T-helper 9 cell (primary cell): Measurements from ENCODE around the gene GNG2.

ENCODE experiments used
- DNase-seq: peaks from one replicate; pipeline ENCODE4 v3.0.0-alpha.2; 2020

Gene GNG2

DNA sequence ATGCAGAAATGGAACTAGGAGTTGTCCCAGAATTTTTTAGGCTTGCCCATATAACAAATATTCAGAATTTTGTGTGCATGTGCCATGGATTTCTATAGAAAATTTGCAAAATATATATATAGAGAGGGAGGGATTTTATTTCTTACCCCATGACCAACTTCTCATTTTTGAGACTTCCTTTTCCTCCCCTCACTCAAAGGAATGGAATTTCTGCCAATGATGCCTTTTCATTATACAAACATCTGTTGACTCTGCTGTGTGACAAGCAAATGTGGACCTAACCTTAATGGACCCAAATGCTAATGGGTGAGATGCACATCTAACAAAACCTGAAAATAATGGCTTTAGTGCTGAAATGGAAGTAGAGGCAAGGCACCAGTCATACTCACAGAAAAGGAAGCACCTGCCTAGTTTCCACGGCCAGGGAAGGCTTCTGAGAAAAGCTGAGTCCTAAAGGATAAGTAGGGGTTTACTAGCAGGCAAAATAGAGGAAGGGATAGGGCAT, 3.6 kb upstream of the GNG2 start:
- no peak for DNase-seq

- no peak for DNase-seq
Observed at GRCh38 chr14:51859131-51859530, 1.3 kb upstream of the GNG2 start.

DNA sequence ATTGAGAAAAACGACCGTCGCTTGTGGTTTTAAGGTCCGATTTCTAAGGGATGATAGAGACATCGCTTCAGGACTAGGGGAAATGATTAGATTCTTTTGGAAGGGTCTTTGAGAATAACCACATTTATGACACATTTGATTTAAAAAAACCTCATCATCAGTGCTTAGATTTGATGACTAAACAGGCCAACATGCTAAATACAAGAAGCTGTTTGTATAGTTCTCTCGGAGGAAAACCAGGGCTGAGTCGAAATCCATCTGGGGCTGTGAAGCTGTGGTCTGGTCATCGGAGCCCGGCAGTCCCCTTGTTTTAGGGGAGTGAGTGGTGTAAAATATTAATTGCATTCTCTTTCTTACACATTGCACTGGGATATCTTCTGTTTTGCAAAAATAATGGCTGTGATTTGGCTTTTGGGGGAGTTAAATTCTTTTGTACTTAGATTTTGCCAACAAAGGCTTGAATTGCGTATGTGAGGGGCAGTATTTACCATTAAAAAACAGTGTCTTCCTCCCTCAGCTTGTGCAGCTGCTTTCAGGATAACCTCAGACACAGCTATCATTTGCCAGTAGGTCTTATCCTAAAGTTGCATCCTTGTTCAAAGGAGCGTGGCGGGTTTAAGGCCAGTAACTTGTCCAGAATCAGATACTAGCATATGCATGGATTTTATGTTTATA, 550 bp downstream of the GNG2 start:
- no peak for DNase-seq

GRCh38 chr14:51862176-51862796, 1.9 kb downstream of the GNG2 start:
- no peak for DNase-seq

- no peak for DNase-seq
Observed at GRCh38 chr14:51862860-51863259, 2.4 kb downstream of the GNG2 start.

DNA sequence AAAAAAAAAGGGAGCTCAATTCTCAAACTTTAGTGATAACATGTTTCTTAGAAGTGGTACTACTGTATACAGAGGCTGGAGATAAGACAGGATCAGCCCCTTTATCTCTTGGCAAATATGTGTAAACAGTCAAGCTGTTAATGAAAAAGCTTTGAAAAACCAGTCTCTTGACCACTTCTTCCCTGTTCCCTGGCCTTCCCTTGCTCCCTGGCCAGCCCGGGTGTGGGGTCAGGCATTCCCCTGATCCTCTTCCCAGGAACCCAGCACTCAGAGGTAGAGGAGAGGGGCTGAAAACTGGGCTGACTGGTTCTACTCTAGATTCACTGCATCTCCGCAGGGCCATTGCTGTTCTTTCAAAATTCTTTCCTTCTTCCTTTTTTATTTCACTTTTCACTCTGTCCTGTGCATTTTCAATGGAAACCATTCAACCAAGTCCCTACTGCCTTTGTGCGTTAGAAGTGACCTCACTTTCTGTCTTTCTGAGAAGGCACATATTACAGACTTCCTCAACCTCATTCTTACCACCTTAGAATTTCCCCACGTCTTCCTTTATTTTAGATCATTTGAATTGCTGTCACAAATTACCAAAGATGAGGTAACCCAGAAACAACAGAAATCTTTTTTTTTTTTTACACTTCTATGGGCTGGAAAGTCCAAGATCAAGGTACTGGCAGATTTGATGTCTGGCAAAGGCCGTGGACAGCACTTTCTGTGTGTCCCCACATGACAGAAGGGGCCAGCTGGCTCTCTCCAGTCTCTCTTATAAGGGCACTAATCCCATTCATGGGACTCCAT, 5.7 kb downstream of the GNG2 start:
- DNase-seq, result peak; percentile 21

DNA sequence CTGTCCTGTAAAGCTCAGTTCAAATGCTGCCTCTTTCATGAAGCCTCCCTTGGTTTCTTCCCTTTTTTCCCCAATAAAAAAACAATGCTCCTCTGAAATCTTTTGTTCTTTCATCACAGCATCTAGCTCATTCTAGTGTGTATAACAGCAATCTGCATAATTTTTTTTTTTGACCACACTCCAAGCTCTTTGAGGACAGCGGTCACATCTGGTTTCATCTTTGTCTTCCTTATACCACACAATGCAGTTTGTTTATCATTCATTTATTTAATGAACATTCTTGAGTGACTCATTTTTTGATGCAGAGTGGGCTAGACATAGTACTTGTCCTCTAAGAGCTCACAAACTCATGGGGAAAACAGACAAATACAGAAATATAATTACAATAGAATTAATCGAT, 7.3 kb downstream of the GNG2 start:
- no peak for DNase-seq

GRCh38 chr14:51868405-51868804, 8.0 kb downstream of the GNG2 start:
- no peak for DNase-seq

DNA sequence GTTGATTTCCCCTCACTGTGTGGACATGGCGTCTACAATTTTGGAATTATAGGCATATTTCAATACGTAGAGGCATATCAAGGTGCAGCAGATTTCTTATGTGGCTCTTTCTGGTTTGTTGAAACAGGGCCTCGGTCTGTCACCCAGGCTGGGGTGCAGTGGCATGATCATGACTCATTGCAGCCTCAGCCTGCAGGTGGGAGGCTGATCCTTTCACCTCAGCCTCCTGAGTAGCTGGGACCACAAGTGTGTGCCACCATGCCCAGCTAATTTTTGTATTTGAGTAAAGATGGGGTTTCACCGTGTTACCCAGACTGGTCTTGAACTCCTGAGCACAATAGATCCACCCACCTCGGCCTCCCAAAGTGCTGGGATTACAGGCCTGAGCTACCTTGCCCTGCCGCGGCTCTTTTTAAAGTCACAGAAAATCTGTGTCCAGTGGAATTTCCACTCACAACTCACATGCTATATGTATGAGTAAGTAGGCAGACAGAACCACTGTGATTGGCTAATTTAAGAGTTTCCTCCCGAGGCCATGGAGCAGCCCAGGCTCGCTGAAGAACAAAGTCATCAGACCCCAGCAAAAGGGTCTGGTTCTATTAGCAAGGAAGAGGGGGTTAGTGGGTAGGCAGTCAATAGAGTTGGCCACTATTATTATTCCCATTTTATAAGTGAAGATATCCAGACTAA, 9.1 kb downstream of the GNG2 start:
- DNase-seq, result peak; percentile 34

GRCh38 chr14:51870606-51871005, 10.2 kb downstream of the GNG2 start:
- no peak for DNase-seq

GRCh38 chr14:51871846-51872245, 11.4 kb downstream of the GNG2 start:
- no peak for DNase-seq

DNA sequence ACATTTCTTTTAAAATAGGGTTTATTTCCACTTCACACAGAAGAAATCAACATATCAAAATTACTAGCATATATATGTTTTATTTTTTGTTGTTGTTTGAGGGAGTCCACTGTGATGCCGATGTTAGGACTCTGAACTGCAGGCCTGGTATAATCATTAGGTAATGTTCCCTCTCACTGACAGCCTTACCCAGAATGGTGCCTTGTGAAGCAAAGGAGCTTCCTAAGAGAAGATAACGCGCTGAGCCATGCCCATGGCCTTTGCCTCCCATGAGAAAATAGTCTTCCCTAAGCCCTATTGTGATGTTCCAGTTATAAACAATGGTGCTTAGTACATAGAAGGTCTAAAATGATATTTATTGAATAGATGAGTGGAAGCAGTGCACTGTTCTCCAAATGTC, 12.0 kb downstream of the GNG2 start:
- DNase-seq, result no peak

DNA sequence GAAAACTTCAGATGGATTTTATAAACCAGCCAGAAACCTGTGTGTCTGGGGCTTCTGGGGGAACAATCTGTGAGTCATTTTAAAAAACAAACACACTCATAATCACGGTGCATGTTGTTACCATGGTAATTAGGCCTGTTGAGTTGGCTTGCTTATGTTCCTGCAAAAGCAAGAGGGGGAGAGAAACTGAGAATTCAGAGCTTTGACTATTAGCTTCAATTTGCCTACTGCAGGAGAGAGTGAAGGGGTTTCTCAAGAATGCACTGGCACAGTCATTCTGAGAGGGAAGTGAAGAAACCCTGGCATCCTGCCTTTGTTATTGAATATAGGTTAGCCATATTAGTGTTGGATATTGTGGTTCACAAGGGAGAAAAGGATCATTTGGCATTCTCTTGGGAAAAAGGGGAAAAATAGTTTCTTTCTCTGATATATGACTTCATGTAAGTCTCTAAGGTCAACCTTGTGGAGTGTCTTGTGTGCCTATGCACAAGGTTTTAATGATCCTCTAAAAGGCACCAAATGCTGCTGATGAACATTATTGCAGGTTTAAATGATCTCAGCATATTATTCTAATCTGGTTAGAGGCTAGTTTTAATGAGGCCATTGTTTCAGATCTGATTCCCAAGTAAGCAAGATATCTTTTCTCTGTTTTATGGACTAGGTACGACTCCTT, 12.9 kb downstream of the GNG2 start:
- no peak for DNase-seq

DNA sequence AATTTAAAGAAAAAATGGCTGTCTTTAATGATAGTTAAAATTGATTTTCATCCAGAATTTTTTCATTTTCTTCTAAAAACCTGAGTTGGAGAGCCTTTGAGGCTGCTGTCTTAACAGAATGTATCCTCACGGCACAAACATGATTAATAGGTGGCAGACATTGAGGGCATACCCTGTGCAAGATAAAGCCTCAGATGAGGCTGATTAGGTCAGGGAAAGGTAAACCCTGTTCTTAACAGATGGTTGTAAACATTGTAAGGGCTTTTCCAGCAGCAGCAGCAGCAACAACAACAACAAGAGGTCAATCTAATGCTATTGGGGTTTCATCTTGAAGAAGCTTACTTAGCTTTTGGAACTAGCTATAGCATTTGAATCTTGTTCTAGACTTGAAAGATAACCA, 17.4 kb downstream of the GNG2 start:
- DNase-seq, result no peak

DNA sequence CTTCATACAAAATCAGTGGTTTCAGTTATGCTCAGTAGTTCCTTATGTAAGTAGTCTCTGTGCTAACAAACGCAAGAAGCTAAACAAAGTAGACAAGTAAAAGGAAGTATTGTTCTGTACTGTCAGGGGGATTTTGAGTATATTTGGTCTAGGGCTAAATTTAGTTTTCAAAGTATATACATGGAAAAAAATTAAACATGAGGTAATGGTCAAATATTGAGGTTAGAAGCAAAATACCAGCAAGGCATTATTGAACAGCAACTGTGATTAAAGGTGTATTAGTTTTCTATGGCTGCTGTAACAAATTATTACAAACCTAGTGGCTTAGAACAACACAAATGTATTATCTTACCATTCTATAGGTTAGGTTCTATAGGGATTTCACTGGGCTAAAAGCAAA, 18.8 kb downstream of the GNG2 start:
- no peak for DNase-seq

DNA sequence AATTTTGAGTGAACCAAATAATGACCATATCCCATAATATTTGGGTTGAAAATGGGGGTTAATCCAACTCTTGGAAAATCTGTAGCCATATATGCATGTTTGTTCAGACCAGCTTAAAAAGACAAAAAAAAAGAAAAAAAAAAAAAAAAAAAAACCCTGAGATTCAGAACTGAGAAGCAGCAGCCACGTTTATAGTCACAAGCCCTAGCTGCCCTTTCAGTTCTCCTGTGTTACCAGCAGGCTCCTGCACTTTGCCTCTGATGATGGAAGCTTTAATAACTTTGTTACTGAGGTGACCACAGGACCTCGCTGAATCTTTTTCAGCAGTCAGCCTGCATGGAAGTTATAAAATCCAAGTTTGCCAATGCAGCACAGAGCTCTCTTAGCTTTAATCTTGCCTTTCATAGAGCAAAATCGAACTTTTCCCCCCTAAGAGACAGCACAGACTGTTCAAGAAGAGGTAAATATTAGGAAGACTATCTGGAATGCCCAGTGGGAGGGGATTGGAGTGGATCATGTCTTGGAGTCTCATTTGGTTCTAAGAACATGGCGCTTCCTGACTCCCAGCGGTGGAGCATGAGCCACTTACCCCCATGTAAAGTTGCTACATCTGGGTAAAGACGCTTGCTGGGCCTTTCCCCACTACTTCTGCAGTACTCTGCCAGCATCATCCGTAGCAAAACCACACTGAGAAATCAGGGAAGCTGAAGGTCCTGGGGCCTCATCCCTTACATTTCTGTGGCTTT, 20.6 kb downstream of the GNG2 start:
- DNase-seq, result no peak

DNA sequence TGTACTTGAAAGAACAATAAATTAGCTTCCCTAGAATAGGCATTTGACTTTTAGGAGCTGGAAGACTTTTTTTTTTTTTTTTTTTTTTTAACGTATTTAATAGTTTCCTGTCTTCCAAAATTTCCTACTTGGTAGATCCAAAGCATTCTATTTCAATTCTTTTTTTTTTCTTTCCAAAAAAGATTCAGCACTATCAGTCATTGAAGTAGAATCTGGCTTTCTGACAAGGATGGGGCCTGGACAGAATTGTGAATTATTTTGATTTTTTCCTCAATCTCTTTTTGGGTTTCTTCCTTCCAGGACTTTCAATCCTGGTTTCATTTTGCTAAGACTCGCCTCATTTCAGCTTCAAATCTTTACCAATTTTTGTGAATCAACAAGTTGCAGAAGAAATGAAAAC, 21.2 kb downstream of the GNG2 start:
- DNase-seq, result no peak

DNA sequence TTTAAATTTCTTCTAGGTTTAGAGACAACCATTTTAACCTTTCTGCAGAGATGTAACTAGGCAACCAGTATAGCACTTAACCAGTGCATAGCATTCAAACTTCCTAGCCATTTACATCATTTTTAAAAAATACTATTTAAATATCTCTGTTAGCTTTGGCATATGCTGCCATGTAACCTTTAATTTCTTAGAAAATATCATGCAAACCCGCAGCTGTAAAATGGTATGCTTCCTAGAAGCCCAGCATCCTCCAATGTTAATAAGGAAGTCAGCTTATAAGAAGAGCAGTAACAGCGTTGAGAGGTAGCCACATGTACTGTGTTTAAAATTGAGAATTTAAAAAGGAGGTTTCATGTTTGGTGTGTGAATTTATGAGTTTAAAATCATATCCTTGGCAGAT, 22.8 kb downstream of the GNG2 start:
- DNase-seq, result no peak

- no peak for DNase-seq
Observed at GRCh38 chr14:51884086-51884927, 23.9 kb downstream of the GNG2 start.

GRCh38 chr14:51889851-51890250, 29.4 kb downstream of the GNG2 start:
- DNase-seq, result no peak

DNA sequence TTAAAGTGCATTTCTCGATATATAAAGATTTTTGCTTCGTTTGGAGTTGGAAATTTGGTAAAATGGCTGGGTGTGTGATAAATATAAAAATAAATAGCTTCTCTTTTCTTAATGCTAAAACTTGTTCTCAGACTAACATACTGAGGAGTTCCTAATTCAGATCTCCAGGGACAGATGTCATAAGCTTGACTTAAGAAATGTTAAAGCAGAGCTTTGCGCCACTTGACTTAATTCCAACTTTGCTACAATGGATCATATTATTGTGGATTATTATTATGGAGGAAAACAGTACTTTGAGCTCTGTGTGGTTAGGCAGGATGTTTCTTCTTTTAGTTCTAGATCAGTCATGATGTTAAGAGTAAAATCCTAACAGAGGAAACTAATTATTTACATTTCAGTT, 33.8 kb downstream of the GNG2 start:
- no peak for DNase-seq
